ENCODE measurements around the gene SLC35B1.

SLC35B1 gene

GRCh38 chr17:49752508-49752907, 44.7 kb upstream of the SLC35B1 start:
- no peak overlapping the region for H3K4ac ChIP-seq (ENCODE audit: low read depth, low read length)
- no peak for DNase-seq
- no peak overlapping the region for H4K8ac ChIP-seq (ENCODE audit: low read depth, low read length)
- no peak overlapping the region for H3K56ac ChIP-seq (ENCODE audit: low read length)
- no peak overlapping the region for H3K23ac ChIP-seq (ENCODE audit: low read length)
- no peaks in the 10 kb centered on the region for H3K27me3 ChIP-seq (ENCODE audit: insufficient read depth, low read length, poor library complexity)
- H4K5ac ChIP-seq (ENCODE audit: low read length) = no peak overlapping the region
- peaks cover 12% of the 10 kb centered on the region for H3K79me1 ChIP-seq (ENCODE audit: low read length)
- H3K9ac ChIP-seq (ENCODE audit: low read length) = no peak overlapping the region
- no peak overlapping the region for H3K4me3 ChIP-seq (ENCODE audit: low read length)
- WGBS (ENCODE audit: extremely low coverage, insufficient coverage, low lambda C conversion rate) = no CpG with 5 or more reads among the region's 3 CpGs
- H2BK120ac ChIP-seq (ENCODE audit: low read depth, low read length) = no peak overlapping the region
- H3K4me1 ChIP-seq (ENCODE audit: control insufficient read depth, low read depth, low read length) = no peaks in the 10 kb centered on the region
- no peak overlapping the region for H3K18ac ChIP-seq (ENCODE audit: low read length)
- H2BK5ac ChIP-seq (ENCODE audit: low read length) = no peak overlapping the region
- no peak overlapping the region for H2AK5ac ChIP-seq (ENCODE audit: low read length)
- H3K4me2 ChIP-seq (ENCODE audit: low read length) = no peak overlapping the region
- no peak overlapping the region for H2BK15ac ChIP-seq (replicated peaks; ENCODE audit: low read depth)
- H3K27ac ChIP-seq (ENCODE audit: low read depth, low read length) = no peak overlapping the region
- H3K79me2 ChIP-seq (ENCODE audit: control insufficient read depth, insufficient read depth, low read length) = no peaks in the 10 kb centered on the region
- no peaks in the 10 kb centered on the region for H3K36me3 ChIP-seq (ENCODE audit: control insufficient read depth, insufficient read depth, low read length)

GRCh38 chr17:49749730-49750129, 42.0 kb upstream of the SLC35B1 start:
- no CpG with 5 or more reads among the region's 3 CpGs for WGBS (ENCODE audit: extremely low coverage, insufficient coverage, low lambda C conversion rate)
- Histone ChIP-seq H3K23ac (ENCODE audit: low read length) (no peak overlapping the region), H3K27me3 (ENCODE audit: insufficient read depth, low read length, poor library complexity) (no peaks in the 10 kb centered on the region), H3K79me2 (ENCODE audit: control insufficient read depth, insufficient read depth, low read length) (no peaks in the 10 kb centered on the region), H3K18ac (ENCODE audit: low read length) (no peak overlapping the region), H3K4me3 (ENCODE audit: low read length) (no peak overlapping the region), H2BK5ac (ENCODE audit: low read length) (no peak overlapping the region), H2BK120ac (ENCODE audit: low read depth, low read length) (no peak overlapping the region), H4K8ac (ENCODE audit: low read depth, low read length) (no peak overlapping the region), H2AK5ac (ENCODE audit: low read length) (no peak overlapping the region), H3K79me1 (ENCODE audit: low read length) (peaks cover 4% of the 10 kb centered on the region), H3K4ac (ENCODE audit: low read depth, low read length) (no peak overlapping the region), H3K27ac (ENCODE audit: low read depth, low read length) (no peak overlapping the region), H2BK15ac (replicated peaks; ENCODE audit: low read depth) (no peak overlapping the region), H3K4me1 (ENCODE audit: control insufficient read depth, low read depth, low read length) (no peaks in the 10 kb centered on the region), H3K4me2 (ENCODE audit: low read length) (no peak overlapping the region), H3K56ac (ENCODE audit: low read length) (no peak overlapping the region), H3K9ac (ENCODE audit: low read length) (no peak overlapping the region), H4K5ac (ENCODE audit: low read length) (no peak overlapping the region), H3K36me3 (ENCODE audit: control insufficient read depth, insufficient read depth, low read length) (no peaks in the 10 kb centered on the region)
- no peak for DNase-seq

DNA sequence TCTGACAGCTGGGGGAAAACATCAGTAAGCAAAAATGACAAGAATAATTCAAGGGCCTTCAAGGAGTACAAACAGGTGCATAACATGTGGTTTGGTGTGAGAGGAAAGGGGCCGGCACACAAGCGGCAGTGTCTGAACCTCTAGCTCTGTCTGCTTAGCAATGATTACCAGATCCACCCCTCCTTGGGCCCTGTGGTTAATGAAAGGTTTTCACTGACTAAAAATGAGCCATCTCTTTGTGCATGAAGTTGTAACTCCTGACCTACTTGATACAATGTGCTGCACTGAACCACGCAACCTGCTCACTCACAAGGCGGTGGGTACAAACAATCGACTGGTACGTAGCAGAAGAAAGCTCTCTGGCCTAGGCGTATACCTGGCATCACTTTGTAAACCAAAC, 41.0 kb upstream of the SLC35B1 start:
- Histone ChIP-seq H2BK120ac (ENCODE audit: low read depth, low read length) (no peak overlapping the region), H3K79me2 (ENCODE audit: control insufficient read depth, insufficient read depth, low read length) (no peaks in the 10 kb centered on the region), H3K36me3 (ENCODE audit: control insufficient read depth, insufficient read depth, low read length) (no peaks in the 10 kb centered on the region), H3K9ac (ENCODE audit: low read length) (no peak overlapping the region), H3K4ac (ENCODE audit: low read depth, low read length) (no peak overlapping the region), H3K4me3 (ENCODE audit: low read length) (no peak overlapping the region), H4K8ac (ENCODE audit: low read depth, low read length) (no peak overlapping the region), H3K23ac (ENCODE audit: low read length) (no peak overlapping the region), H3K4me1 (ENCODE audit: control insufficient read depth, low read depth, low read length) (no peaks in the 10 kb centered on the region), H3K27ac (ENCODE audit: low read depth, low read length) (no peak overlapping the region), H2AK5ac (ENCODE audit: low read length) (no peak overlapping the region), H2BK5ac (ENCODE audit: low read length) (no peak overlapping the region), H3K56ac (ENCODE audit: low read length) (no peak overlapping the region), H2BK15ac (replicated peaks; ENCODE audit: low read depth) (no peak overlapping the region), H3K4me2 (ENCODE audit: low read length) (no peak overlapping the region), H3K79me1 (ENCODE audit: low read length) (peaks cover 4% of the 10 kb centered on the region), H3K27me3 (ENCODE audit: insufficient read depth, low read length, poor library complexity) (no peaks in the 10 kb centered on the region), H4K5ac (ENCODE audit: low read length) (no peak overlapping the region), H3K18ac (ENCODE audit: low read length) (no peak overlapping the region)
- no CpG with 5 or more reads among the region's 7 CpGs for WGBS (ENCODE audit: extremely low coverage, insufficient coverage, low lambda C conversion rate)
- no peak for DNase-seq

DNA sequence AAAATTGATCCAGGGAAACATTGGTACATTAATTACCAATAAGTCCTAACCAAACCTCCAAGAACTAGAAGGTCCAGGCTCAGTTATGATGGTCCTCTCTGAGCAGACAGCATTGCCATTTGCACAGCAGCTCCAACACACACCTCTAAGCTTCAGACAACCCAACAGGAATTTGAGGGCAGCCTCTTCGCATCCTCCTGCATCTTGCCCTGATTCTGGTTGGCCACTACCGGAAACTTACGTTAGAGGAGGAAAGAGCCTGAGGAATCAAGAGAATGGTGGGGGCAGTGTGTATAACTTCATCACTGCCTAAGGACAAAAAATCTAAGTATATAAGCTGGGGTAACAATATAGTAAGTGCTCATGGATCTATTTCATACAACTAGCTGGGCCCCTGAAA, 40.5 kb upstream of the SLC35B1 start:
- Histone ChIP-seq H3K27me3 (ENCODE audit: insufficient read depth, low read length, poor library complexity) (no peaks in the 10 kb centered on the region), H3K36me3 (ENCODE audit: control insufficient read depth, insufficient read depth, low read length) (no peaks in the 10 kb centered on the region), H3K23ac (ENCODE audit: low read length) (no peak overlapping the region), H2AK5ac (ENCODE audit: low read length) (no peak overlapping the region), H4K8ac (ENCODE audit: low read depth, low read length) (no peak overlapping the region), H3K27ac (ENCODE audit: low read depth, low read length) (no peak overlapping the region), H3K56ac (ENCODE audit: low read length) (no peak overlapping the region), H3K4me2 (ENCODE audit: low read length) (no peak overlapping the region), H3K18ac (ENCODE audit: low read length) (no peak overlapping the region), H3K79me1 (ENCODE audit: low read length) (peaks cover 4% of the 10 kb centered on the region), H2BK15ac (replicated peaks; ENCODE audit: low read depth) (no peak overlapping the region), H3K9ac (ENCODE audit: low read length) (no peak overlapping the region), H3K4ac (ENCODE audit: low read depth, low read length) (no peak overlapping the region), H2BK5ac (ENCODE audit: low read length) (no peak overlapping the region), H3K79me2 (ENCODE audit: control insufficient read depth, insufficient read depth, low read length) (no peaks in the 10 kb centered on the region), H4K5ac (ENCODE audit: low read length) (no peak overlapping the region), H3K4me1 (ENCODE audit: control insufficient read depth, low read depth, low read length) (no peaks in the 10 kb centered on the region), H3K4me3 (ENCODE audit: low read length) (no peak overlapping the region), H2BK120ac (ENCODE audit: low read depth, low read length) (no peak overlapping the region)
- no peak for DNase-seq
- no CpG with 5 or more reads among the region's 3 CpGs for WGBS (ENCODE audit: extremely low coverage, insufficient coverage, low lambda C conversion rate)

GRCh38 chr17:49747632-49748031, 39.9 kb upstream of the SLC35B1 start:
- Histone ChIP-seq H2AK5ac (ENCODE audit: low read length) (no peak overlapping the region), H3K23ac (ENCODE audit: low read length) (no peak overlapping the region), H3K9ac (ENCODE audit: low read length) (no peak overlapping the region), H3K4me3 (ENCODE audit: low read length) (no peak overlapping the region), H3K4me2 (ENCODE audit: low read length) (no peak overlapping the region), H2BK120ac (ENCODE audit: low read depth, low read length) (no peak overlapping the region), H4K5ac (ENCODE audit: low read length) (no peak overlapping the region), H2BK15ac (replicated peaks; ENCODE audit: low read depth) (no peak overlapping the region), H3K79me1 (ENCODE audit: low read length) (peaks cover 4% of the 10 kb centered on the region), H3K27ac (ENCODE audit: low read depth, low read length) (no peak overlapping the region), H4K8ac (ENCODE audit: low read depth, low read length) (no peak overlapping the region), H3K79me2 (ENCODE audit: control insufficient read depth, insufficient read depth, low read length) (no peaks in the 10 kb centered on the region), H3K27me3 (ENCODE audit: insufficient read depth, low read length, poor library complexity) (no peaks in the 10 kb centered on the region), H3K56ac (ENCODE audit: low read length) (no peak overlapping the region), H3K4me1 (ENCODE audit: control insufficient read depth, low read depth, low read length) (no peaks in the 10 kb centered on the region), H3K36me3 (ENCODE audit: control insufficient read depth, insufficient read depth, low read length) (no peaks in the 10 kb centered on the region), H2BK5ac (ENCODE audit: low read length) (no peak overlapping the region), H3K18ac (ENCODE audit: low read length) (no peak overlapping the region), H3K4ac (ENCODE audit: low read depth, low read length) (no peak overlapping the region)
- DNase-seq = no peak
- WGBS (ENCODE audit: extremely low coverage, insufficient coverage, low lambda C conversion rate) = no CpG with 5 or more reads among the region's 1 CpG

DNA sequence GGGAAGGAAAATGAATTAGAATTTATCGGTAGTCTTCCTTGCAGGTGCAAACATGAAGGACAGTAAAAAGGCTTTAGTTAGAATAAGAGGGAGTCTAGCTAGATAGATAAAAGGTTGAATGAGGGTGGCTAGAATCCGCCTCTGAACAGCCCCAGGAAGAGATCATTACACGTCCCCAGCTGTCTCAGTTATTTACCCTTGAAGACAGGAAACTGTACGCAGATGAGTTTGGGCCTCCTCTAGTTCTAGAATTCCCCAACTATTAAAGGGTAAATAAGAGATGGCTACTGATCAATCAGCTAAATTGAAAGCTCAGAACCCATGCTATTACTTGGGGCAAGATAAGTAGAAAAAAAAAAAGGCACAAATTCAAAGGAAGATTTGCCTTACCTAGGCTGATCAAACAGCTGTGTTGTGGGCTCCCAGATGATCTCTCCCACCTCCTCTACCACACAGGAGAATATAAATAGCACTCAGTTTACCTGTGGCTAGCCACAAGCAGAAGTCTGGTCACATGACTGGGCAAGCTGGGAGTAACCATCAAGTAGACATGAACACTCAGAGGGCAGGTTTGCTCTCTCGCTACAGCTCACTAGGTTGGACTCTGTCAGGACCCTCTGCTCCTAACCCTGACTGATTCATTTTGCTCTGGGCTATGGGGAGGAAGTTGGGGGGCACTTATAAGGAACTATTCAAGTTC, 39.2 kb upstream of the SLC35B1 start:
- WGBS (ENCODE audit: extremely low coverage, insufficient coverage, low lambda C conversion rate) = no CpG with 5 or more reads among the region's 5 CpGs
- no peak overlapping the region for H3K9ac ChIP-seq (ENCODE audit: low read length)
- no peak overlapping the region for H3K56ac ChIP-seq (ENCODE audit: low read length)
- no peak for DNase-seq
- peaks cover 2% of the 10 kb centered on the region for H3K79me1 ChIP-seq (ENCODE audit: low read length)
- no peak overlapping the region for H3K27ac ChIP-seq (ENCODE audit: low read depth, low read length)
- H3K27me3 ChIP-seq (ENCODE audit: insufficient read depth, low read length, poor library complexity) = no peaks in the 10 kb centered on the region
- no peaks in the 10 kb centered on the region for H3K79me2 ChIP-seq (ENCODE audit: control insufficient read depth, insufficient read depth, low read length)
- no peak overlapping the region for H3K4me3 ChIP-seq (ENCODE audit: low read length)
- H2BK15ac ChIP-seq (replicated peaks; ENCODE audit: low read depth) = no peak overlapping the region
- H2BK120ac ChIP-seq (ENCODE audit: low read depth, low read length) = no peak overlapping the region
- no peak overlapping the region for H2AK5ac ChIP-seq (ENCODE audit: low read length)
- no peaks in the 10 kb centered on the region for H3K36me3 ChIP-seq (ENCODE audit: control insufficient read depth, insufficient read depth, low read length)
- H3K4ac ChIP-seq (ENCODE audit: low read depth, low read length) = no peak overlapping the region
- no peak overlapping the region for H3K18ac ChIP-seq (ENCODE audit: low read length)
- H4K5ac ChIP-seq (ENCODE audit: low read length) = no peak overlapping the region
- H3K4me2 ChIP-seq (ENCODE audit: low read length) = no peak overlapping the region
- no peak overlapping the region for H4K8ac ChIP-seq (ENCODE audit: low read depth, low read length)
- no peak overlapping the region for H2BK5ac ChIP-seq (ENCODE audit: low read length)
- no peak overlapping the region for H3K23ac ChIP-seq (ENCODE audit: low read length)
- no peaks in the 10 kb centered on the region for H3K4me1 ChIP-seq (ENCODE audit: control insufficient read depth, low read depth, low read length)

All from mesendoderm (in vitro differentiated cells).